Liver (tissue), 9 donors: ENCODE data around the gene ULBP1. TPM values are rescaled to one million over a fixed set of nuclear protein-coding genes. Genes with fewer than 3 reads are reported as not detected.

Source experiments
- DNase-seq: peaks from one replicate; pipeline ENCODE4 v3.0.0-alpha.2; 2017; ENCODE audit warnings: low spot score
- H3K27ac ChIP-seq, 2 donors: one replicate each; pipeline ENCODE4 v1.7.0; 2013; ENCODE audit warnings: inconsistent platforms in 2 of 2, low read length in 2 of 2, control low read depth in 1 of 2, low read depth in 1 of 2, mild to moderate bottlenecking in 1 of 2
- H3K27me3 ChIP-seq, 4 donors: one replicate each; pipeline versions ENCODE4 v1.6.1 to v1.7.0; 2013; ENCODE audit warnings: low read length in 3 of 4, inconsistent platforms in 1 of 4, mild to moderate bottlenecking in 1 of 4, moderate library complexity in 1 of 4; ENCODE audit not compliant: control insufficient read depth in 4 of 4, insufficient read depth in 4 of 4
- H3K36me3 ChIP-seq, 4 donors: one replicate each; pipeline versions ENCODE4 v1.6.1 to v1.7.0; 2013; ENCODE audit warnings: low read length in 3 of 4, mild to moderate bottlenecking in 3 of 4, low read depth in 1 of 4, moderate library complexity in 1 of 4; ENCODE audit not compliant: control insufficient read depth in 4 of 4, insufficient read depth in 3 of 4
- H3K4me1 ChIP-seq, 4 donors: one replicate each; pipeline versions ENCODE4 v1.6.1 to v1.7.0; 2013; ENCODE audit warnings: low read length in 3 of 4, mild to moderate bottlenecking in 3 of 4, moderate library complexity in 1 of 4; ENCODE audit not compliant: control insufficient read depth in 4 of 4, insufficient read depth in 4 of 4
- H3K4me3 ChIP-seq, 3 donors: one replicate each; pipeline versions ENCODE4 v1.6.1 to v1.7.0; 2013; ENCODE audit warnings: low read length in 3 of 3, control low read depth in 1 of 3, low read depth in 1 of 3, mild to moderate bottlenecking in 1 of 3
- H3K9ac ChIP-seq, 2 donors: one replicate each; pipeline ENCODE4 v1.7.0; 2013; ENCODE audit warnings: low read length in 2 of 2, mild to moderate bottlenecking in 2 of 2, moderate library complexity in 2 of 2, control low read depth in 1 of 2, low read depth in 1 of 2
- H3K9me3 ChIP-seq, 4 donors: one replicate each; pipeline versions ENCODE4 v1.6.1 to v1.7.0; 2013; ENCODE audit warnings: low read length in 3 of 4; ENCODE audit not compliant: control insufficient read depth in 4 of 4
- ATF3 ChIP-seq: IDR thresholded peaks from 2 replicates; pipeline ENCODE4 v1.6.1; 2016; ENCODE audit warnings: antibody characterized with exemption
- EGR1 ChIP-seq, 2 donors: IDR thresholded peaks; 2 replicates each; pipeline ENCODE4 v1.6.1; 2016 to 2018; ENCODE audit warnings: antibody characterized with exemption in 2 of 2, low read depth in 2 of 2
- FOXA2 ChIP-seq: IDR thresholded peaks from 2 replicates; pipeline ENCODE4 v1.6.1; 2016; ENCODE audit warnings: antibody characterized with exemption
- GABPA ChIP-seq, 2 donors: IDR thresholded peaks in 1 of 2; conservative IDR thresholded peaks in 1 of 2; 2 replicates each; pipeline ENCODE4 v1.6.1; 2016; ENCODE audit warnings: antibody characterized with exemption in 2 of 2, mild to moderate bottlenecking in 1 of 2, moderate library complexity in 1 of 2
- HNF4A ChIP-seq, 2 donors: conservative IDR thresholded peaks; 2 replicates each; pipeline ENCODE4 v1.6.1; 2016; ENCODE audit warnings: antibody characterized with exemption in 2 of 2, mild to moderate bottlenecking in 2 of 2
- HNF4G ChIP-seq: IDR thresholded peaks from 2 replicates; pipeline ENCODE4 v1.6.1; 2016; ENCODE audit warnings: antibody characterized with exemption
- JUND ChIP-seq, 2 donors: IDR thresholded peaks; 2 replicates each; pipeline ENCODE4 v1.6.1; 2016; ENCODE audit warnings: antibody characterized with exemption in 2 of 2
- RAD21 ChIP-seq, 2 donors: IDR thresholded peaks; 2 replicates each; pipeline ENCODE4 v1.6.1; 2016; ENCODE audit warnings: antibody characterized with exemption in 2 of 2, mild to moderate bottlenecking in 2 of 2
- SP1 ChIP-seq: IDR thresholded peaks from 2 replicates; pipeline ENCODE4 v1.6.1; 2018; ENCODE audit warnings: antibody characterized with exemption, mild to moderate bottlenecking
- TAF1 ChIP-seq: conservative IDR thresholded peaks from 2 replicates; pipeline ENCODE4 v1.6.1; 2016; ENCODE audit warnings: antibody characterized with exemption, mild to moderate bottlenecking
- YY1 ChIP-seq: IDR thresholded peaks from 2 replicates; pipeline ENCODE4 v1.6.1; 2016; ENCODE audit warnings: antibody characterized with exemption, mild to moderate bottlenecking
- WGBS: extraction: QIAGEN DNeasy Blood & Tissue Kit; methylation state at CpG from one replicate; pipeline ENCODE4 v1.1.7; 2013; 5-methylcytosine and 5-hydroxymethylcytosine counted together
- polyA plus RNA-seq, 2 donors: library from polyadenylated mRNA; stranded (reverse) in 1 of 2; unstranded in 1 of 2; fragments of 200-250 nt in 1 of 2; fragments of >200 nt in 1 of 2; fragmentation: Nextera tagmentation in 1 of 2; extraction: Ambion mirVana in 1 of 2; gene quantifications; one replicate each; pipeline versions ENCODE4 v1.2.1 to v1.2.3, GENCODE V29; 2013 to 2015
- total RNA-seq, 2 donors: library from RNA; depleted of rRNA; stranded (reverse); fragments of >200 nt; gene quantifications; one replicate each; pipeline ENCODE4 v1.2.3, GENCODE V29; 2014
- TF ChIP-seq, protein P1 (sequence below): fragments of 150-350 bp; IDR thresholded peaks from 2 replicates; pipeline ENCODE4 v1.5.1; 2017; ENCODE audit warnings: improper control_type of control experiment, low read depth, low read length; ENCODE audit not compliant: missing input control
- TF ChIP-seq, protein P2 (sequence below): IDR thresholded peaks from 2 replicates; pipeline ENCODE4 v1.6.1; 2016; ENCODE audit warnings: antibody characterized with exemption
- TF ChIP-seq, protein P3 (sequence below): IDR thresholded peaks from 2 replicates; pipeline ENCODE4 v1.6.1; 2016; ENCODE audit warnings: antibody characterized with exemption, mild to moderate bottlenecking
- donor health status: healthy.
- donor health status: healthy.
- donor health status: healthy.
- donor health status: healthy.
- donor health status: healthy.

Gene ULBP1
- total and polyA plus RNA-seq, 4 donors = under 0.01 to 0.05 (median 0.03) TPM; not detected in 1

DNA sequence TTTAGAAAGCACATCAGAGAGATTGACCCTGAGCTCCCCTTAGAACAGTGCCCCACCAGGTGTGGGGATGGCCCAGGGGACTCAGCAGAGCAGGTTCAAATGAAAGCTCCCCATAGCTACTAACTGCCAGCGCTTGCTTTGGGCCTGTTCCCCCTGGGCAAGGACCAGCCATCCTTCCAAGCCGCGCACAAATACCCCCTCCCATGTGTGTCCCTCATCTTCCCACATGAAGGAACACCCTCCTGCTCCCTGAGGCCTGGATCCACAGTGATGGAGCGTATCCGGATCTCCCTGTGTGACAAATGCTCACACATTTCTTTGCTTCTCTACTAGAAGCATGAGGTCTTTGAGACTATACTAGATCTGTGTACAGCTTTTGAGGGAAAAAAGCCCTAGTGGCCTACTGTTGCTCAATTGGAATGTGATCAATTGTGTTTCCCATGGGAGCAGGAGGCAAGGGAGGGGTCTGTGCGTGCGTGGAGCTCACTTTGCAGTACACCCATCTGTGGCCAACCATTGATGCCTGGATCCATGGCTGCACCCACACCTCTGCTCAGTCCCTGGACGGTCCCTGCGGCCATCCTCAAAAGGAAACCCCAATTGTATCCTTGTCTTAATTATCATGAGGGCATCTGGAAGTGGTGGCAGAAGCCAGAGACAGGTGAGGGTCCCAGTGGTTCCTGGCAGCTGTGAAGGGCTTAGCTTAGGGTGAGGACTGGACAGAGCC is 39.4 kb upstream of the ULBP1 start:
- TF ChIP-seq TAF1 (no peak), EGR1 (IDR thresholded peaks at IDR 0.05; ENCODE audit: low read depth in 2 of 2) (no peak), RAD21 (IDR thresholded peaks at IDR 0.05) (no peak)
- TF ChIP-seq, protein P1, sequence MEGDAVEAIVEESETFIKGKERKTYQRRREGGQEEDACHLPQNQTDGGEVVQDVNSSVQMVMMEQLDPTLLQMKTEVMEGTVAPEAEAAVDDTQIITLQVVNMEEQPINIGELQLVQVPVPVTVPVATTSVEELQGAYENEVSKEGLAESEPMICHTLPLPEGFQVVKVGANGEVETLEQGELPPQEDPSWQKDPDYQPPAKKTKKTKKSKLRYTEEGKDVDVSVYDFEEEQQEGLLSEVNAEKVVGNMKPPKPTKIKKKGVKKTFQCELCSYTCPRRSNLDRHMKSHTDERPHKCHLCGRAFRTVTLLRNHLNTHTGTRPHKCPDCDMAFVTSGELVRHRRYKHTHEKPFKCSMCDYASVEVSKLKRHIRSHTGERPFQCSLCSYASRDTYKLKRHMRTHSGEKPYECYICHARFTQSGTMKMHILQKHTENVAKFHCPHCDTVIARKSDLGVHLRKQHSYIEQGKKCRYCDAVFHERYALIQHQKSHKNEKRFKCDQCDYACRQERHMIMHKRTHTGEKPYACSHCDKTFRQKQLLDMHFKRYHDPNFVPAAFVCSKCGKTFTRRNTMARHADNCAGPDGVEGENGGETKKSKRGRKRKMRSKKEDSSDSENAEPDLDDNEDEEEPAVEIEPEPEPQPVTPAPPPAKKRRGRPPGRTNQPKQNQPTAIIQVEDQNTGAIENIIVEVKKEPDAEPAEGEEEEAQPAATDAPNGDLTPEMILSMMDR = no peak
- TF ChIP-seq, protein P2, sequence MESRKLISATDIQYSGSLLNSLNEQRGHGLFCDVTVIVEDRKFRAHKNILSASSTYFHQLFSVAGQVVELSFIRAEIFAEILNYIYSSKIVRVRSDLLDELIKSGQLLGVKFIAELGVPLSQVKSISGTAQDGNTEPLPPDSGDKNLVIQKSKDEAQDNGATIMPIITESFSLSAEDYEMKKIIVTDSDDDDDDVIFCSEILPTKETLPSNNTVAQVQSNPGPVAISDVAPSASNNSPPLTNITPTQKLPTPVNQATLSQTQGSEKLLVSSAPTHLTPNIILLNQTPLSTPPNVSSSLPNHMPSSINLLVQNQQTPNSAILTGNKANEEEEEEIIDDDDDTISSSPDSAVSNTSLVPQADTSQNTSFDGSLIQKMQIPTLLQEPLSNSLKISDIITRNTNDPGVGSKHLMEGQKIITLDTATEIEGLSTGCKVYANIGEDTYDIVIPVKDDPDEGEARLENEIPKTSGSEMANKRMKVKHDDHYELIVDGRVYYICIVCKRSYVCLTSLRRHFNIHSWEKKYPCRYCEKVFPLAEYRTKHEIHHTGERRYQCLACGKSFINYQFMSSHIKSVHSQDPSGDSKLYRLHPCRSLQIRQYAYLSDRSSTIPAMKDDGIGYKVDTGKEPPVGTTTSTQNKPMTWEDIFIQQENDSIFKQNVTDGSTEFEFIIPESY = no peak
- DNase-seq = peak; percentile 24
- H3K27ac ChIP-seq = no peak overlapping the region
- 90% methylated on average over 9 of the region's 9 CpGs for WGBS
- H3K9ac ChIP-seq = no peak overlapping the region
- H3K27me3 ChIP-seq = peaks cover 0 to 2% (median 0%) of the 10 kb centered on the region in 4 donors
- H3K36me3 ChIP-seq = no peaks in the 10 kb centered on the region
- H3K4me3 ChIP-seq = no peak overlapping the region
- H3K4me1 ChIP-seq = peaks cover 0 to 23% (median 15%) of the 10 kb centered on the region in 4 donors
- H3K9me3 ChIP-seq = no peaks in the 10 kb centered on the region

DNA sequence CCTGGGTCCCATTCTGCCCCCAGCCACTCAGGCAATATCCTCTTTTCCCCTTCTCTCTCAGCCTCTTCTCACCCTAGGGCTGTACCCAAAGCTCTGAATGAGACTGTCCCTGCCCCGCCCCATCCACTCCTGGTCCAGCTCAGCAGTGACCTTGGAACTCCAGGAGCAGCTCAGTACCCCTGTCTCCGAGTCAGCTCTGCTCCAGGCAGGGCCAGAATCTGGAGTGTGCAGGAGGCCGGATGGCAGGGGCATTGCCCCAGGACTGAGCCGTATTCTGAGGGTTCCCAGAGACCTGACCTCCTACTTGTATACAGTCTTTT is 38.9 kb upstream of the ULBP1 start:
- WGBS = 74% methylated on average over 4 of the region's 4 CpGs
- TF ChIP-seq FOXA2 = no peak
- no peak for TF ChIP-seq JUND (IDR thresholded peaks at IDR 0.05)
- no peak for TF ChIP-seq GABPA (IDR thresholded peaks at IDR 0.05 in 1 of 2, conservative IDR thresholded peaks at IDR 0.05 in 1 of 2)
- no peak for TF ChIP-seq SP1
- no peak for TF ChIP-seq YY1
- TF ChIP-seq ATF3 = no peak
- TF ChIP-seq, protein P1 = no peak
- TF ChIP-seq, protein P3, sequence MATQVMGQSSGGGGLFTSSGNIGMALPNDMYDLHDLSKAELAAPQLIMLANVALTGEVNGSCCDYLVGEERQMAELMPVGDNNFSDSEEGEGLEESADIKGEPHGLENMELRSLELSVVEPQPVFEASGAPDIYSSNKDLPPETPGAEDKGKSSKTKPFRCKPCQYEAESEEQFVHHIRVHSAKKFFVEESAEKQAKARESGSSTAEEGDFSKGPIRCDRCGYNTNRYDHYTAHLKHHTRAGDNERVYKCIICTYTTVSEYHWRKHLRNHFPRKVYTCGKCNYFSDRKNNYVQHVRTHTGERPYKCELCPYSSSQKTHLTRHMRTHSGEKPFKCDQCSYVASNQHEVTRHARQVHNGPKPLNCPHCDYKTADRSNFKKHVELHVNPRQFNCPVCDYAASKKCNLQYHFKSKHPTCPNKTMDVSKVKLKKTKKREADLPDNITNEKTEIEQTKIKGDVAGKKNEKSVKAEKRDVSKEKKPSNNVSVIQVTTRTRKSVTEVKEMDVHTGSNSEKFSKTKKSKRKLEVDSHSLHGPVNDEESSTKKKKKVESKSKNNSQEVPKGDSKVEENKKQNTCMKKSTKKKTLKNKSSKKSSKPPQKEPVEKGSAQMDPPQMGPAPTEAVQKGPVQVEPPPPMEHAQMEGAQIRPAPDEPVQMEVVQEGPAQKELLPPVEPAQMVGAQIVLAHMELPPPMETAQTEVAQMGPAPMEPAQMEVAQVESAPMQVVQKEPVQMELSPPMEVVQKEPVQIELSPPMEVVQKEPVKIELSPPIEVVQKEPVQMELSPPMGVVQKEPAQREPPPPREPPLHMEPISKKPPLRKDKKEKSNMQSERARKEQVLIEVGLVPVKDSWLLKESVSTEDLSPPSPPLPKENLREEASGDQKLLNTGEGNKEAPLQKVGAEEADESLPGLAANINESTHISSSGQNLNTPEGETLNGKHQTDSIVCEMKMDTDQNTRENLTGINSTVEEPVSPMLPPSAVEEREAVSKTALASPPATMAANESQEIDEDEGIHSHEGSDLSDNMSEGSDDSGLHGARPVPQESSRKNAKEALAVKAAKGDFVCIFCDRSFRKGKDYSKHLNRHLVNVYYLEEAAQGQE = no peak
- TF ChIP-seq TAF1 = no peak
- no peak for TF ChIP-seq HNF4G
- TF ChIP-seq, protein P2 = no peak
- no peak for TF ChIP-seq RAD21 (IDR thresholded peaks at IDR 0.05)
- TF ChIP-seq EGR1 (IDR thresholded peaks at IDR 0.05; ENCODE audit: low read depth in 2 of 2) = no peak
- TF ChIP-seq HNF4A (conservative IDR thresholded peaks at IDR 0.05) = no peak
- Histone ChIP-seq H3K4me3 (no peak overlapping the region), H3K9ac (no peak overlapping the region), H3K9me3 (no peaks in the 10 kb centered on the region), H3K4me1 (peaks cover 0 to 23% (median 15%) of the 10 kb centered on the region in 4 donors), H3K36me3 (no peaks in the 10 kb centered on the region), H3K27ac (no peak overlapping the region), H3K27me3 (peaks cover 0 to 2% (median 0%) of the 10 kb centered on the region in 4 donors)
- DNase-seq = peak; percentile 29
